Prostate gland (tissue), 2 donors: Measurements from ENCODE around the gene SUV39H2. TPM values are rescaled to one million over a fixed set of nuclear protein-coding genes. Genes with fewer than 3 reads are reported as not detected.

Source experiments
- DNase-seq: peaks from one replicate; pipeline ENCODE4 v3.0.0-alpha.2; 2019; ENCODE audit warnings: low spot score
- H3K27ac ChIP-seq, 2 donors: fragments of 200-600 bp; sonication (generic); 2 replicates each; pipeline ENCODE4 v1.5.1; 2017 to 2019
- H3K27me3 ChIP-seq: fragments of 200-600 bp; sonication (generic); replicated peaks from 2 replicates; pipeline ENCODE4 v1.5.1; 2019; ENCODE audit not compliant: insufficient read depth
- H3K36me3 ChIP-seq, 2 donors: fragments of 200-600 bp; sonication (generic); 1 replicate in 1 of 2; 2 replicates in 1 of 2; pipeline versions ENCODE4 v1.5.1 to v1.8.1; 2017 to 2019
- H3K4me1 ChIP-seq: fragments of 200-600 bp; sonication (generic); replicated peaks from 2 replicates; pipeline ENCODE4 v1.5.1; 2019
- H3K4me3 ChIP-seq, 2 donors: fragments of 200-600 bp; sonication (generic); 2 replicates each; pipeline ENCODE4 v1.5.1; 2017 to 2019
- H3K9me3 ChIP-seq: fragments of 200-600 bp; sonication (generic); 2 replicates; pipeline ENCODE4 v1.5.1; 2017
- POLR2A ChIP-seq: fragments of 450-650 bp; IDR thresholded peaks from one replicate; pipeline ENCODE4 v1.6.1; 2016; ENCODE audit warnings: antibody characterized with exemption, mild to moderate bottlenecking
- POLR2AphosphoS5 ChIP-seq: sonication (generic); formaldehyde crosslinking; IDR thresholded peaks from one replicate; pipeline ENCODE4 v1.6.1; 2017; ENCODE audit warnings: antibody characterized with exemption
- WGBS: methylation state at CpG from one replicate; pipeline ENCODE4 v1.1.5; 2018; 5-methylcytosine and 5-hydroxymethylcytosine counted together
- intact Hi-C: fragments of 100-400 bp; cut with DNase I; formaldehyde crosslinking; loops from one replicate; pipeline ENCODE4 v1.14.2; 2022
- total RNA-seq, 2 donors: library from RNA; depleted of rRNA; stranded (reverse); fragments of >200 nt; gene quantifications; one replicate each; pipeline ENCODE4 v1.1.0, GENCODE V29; 2016
- TF ChIP-seq, protein P1 (sequence below), 4 experiments: fragments of 200-600 bp in 2 of 4; fragments of 450-650 bp in 2 of 4; sonication (generic) in 2 of 4; IDR thresholded peaks; 1 replicate in 3 of 4; 2 replicates in 1 of 4; pipeline ENCODE4 v1.5.1; 2016 to 2019; ENCODE audit warnings: antibody characterized with exemption in 4 of 4, mild to moderate bottlenecking in 2 of 4, moderate library complexity in 2 of 4

Gene SUV39H2
- total RNA-seq, 2 donors from 2014 or later = 13.2 to 15.3 TPM

DNA sequence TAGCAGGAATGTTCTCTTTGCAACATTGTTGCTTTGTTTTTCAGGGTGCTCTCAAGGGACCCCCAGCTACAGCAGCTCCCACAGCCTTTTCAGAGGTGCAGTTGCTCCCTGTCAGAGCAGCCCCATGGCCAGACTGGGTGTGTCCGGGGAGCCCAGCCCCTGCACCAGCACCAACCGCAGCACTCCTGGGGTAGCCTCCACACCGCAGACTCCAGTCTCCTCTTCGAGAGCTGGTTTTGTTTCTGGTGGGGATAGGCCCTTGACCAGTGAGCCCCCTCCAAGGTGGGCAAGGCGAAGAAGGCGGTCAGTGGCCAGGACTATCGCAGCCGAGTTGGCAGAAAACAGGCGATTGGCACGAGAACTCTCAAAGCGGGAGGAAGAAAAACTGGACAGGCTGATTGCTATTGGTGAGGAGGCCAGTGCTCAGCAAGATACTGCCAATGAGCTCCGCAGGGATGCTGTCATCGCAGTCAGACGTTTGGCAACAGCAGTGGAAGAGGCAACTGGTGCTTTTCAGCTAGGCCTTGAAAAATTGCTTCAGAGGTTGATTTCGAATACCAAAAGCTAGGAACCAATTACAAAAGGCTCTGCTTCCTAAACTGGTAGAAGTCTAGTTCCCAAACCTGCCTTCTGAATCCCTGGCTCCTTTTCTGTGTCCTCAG is 35.2 kb upstream of the SUV39H2 start:
- TF ChIP-seq POLR2A = no peak
- TF ChIP-seq, protein P1, sequence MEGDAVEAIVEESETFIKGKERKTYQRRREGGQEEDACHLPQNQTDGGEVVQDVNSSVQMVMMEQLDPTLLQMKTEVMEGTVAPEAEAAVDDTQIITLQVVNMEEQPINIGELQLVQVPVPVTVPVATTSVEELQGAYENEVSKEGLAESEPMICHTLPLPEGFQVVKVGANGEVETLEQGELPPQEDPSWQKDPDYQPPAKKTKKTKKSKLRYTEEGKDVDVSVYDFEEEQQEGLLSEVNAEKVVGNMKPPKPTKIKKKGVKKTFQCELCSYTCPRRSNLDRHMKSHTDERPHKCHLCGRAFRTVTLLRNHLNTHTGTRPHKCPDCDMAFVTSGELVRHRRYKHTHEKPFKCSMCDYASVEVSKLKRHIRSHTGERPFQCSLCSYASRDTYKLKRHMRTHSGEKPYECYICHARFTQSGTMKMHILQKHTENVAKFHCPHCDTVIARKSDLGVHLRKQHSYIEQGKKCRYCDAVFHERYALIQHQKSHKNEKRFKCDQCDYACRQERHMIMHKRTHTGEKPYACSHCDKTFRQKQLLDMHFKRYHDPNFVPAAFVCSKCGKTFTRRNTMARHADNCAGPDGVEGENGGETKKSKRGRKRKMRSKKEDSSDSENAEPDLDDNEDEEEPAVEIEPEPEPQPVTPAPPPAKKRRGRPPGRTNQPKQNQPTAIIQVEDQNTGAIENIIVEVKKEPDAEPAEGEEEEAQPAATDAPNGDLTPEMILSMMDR (IDR thresholded peaks at IDR 0.05) = no peak
- TF ChIP-seq POLR2AphosphoS5 = no peak
- Histone ChIP-seq H3K36me3 (peaks cover 10% of the 10 kb centered on the region in 2 donors), H3K9me3 (no peaks in the 10 kb centered on the region), H3K4me1 (no peaks in the 10 kb centered on the region), H3K4me3 (no peak overlapping the region), H3K27ac (no peak overlapping the region), H3K27me3 (no peaks in the 10 kb centered on the region)
- 95% methylated on average over 15 of the region's 15 CpGs for WGBS
- no peak for DNase-seq
- intact Hi-C loops = no loop called here

DNA sequence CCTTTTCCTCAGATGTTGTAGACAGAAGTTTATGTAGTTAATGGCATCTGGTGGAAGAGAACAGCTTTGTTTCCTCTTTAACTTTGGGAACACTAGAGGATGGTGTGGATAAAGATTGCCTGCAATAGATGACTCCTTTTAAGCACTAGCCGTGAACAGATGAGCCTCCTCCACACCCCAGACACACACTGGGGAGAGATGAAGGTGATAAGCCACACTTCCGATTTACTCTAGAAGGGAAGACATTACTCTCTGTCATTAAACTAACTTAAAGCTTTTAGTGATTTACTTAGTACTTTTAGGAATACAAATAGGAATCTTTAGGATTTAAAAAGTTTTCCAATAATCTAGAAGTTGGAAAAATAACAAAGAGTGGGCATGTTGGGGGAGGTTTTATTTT is 33.7 kb upstream of the SUV39H2 start:
- no peak overlapping the region for H3K27ac ChIP-seq
- intact Hi-C loops = no loop called here
- WGBS = 60% methylated on average over 2 of the region's 2 CpGs
- H3K4me1 ChIP-seq = no peaks in the 10 kb centered on the region
- TF ChIP-seq, protein P1 (IDR thresholded peaks at IDR 0.05) = no peak
- TF ChIP-seq POLR2A (no peak), POLR2AphosphoS5 (no peak)
- peaks cover 10% of the 10 kb centered on the region in 2 donors for H3K36me3 ChIP-seq
- H3K27me3 ChIP-seq = no peaks in the 10 kb centered on the region
- no peak for DNase-seq
- H3K9me3 ChIP-seq = no peaks in the 10 kb centered on the region
- no peak overlapping the region for H3K4me3 ChIP-seq

DNA sequence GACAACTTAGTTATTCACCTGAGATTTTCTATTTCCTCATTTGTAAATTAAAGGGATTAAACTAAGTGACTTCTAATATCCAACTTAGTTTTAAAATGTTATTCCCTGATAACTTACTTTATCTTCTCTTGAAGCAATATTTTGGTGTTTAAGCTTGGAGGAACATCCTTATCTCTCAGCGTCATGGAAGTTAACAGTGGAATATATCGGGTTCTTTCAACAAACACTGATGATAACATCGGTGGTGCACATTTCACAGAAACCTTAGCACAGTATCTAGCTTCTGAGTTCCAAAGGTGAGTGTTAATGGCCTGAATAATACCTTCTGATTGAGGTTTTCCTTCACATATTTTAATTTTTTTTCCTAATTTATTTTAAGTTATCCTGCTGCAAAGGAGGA is 26.4 kb upstream of the SUV39H2 start:
- no peak for TF ChIP-seq POLR2AphosphoS5
- TF ChIP-seq, protein P1 (IDR thresholded peaks at IDR 0.05) = no peak
- no peak for TF ChIP-seq POLR2A
- intact Hi-C loops = no loop called here
- Histone ChIP-seq H3K27me3 (no peaks in the 10 kb centered on the region), H3K36me3 (no peaks in the 10 kb centered on the region), H3K9me3 (no peaks in the 10 kb centered on the region), H3K4me1 (no peaks in the 10 kb centered on the region), H3K4me3 (no peak overlapping the region), H3K27ac (no peak overlapping the region)
- WGBS = 78% methylated on average over 3 of the region's 3 CpGs
- no peak for DNase-seq

DNA sequence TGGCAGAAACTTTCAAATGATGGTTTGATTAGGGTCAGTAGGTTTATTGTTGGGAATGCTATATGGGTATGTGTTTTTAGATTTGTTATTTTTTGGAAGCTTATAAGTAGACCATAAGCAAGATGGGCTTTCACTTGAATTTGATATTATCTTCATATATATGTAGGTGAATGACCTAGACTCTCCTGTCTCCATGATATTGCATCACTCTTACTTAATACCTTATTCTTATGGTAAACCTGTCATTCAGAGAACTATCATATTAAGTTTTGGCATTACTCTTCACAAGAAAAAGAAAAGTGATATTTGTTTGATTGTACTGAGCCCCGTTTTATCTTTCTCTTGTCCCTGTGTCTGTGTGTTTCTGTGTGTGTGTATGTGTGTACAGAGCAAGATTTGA is 23.2 kb upstream of the SUV39H2 start:
- H3K27me3 ChIP-seq = no peaks in the 10 kb centered on the region
- no peak for DNase-seq
- H3K9me3 ChIP-seq = no peaks in the 10 kb centered on the region
- H3K27ac ChIP-seq = no peak overlapping the region
- 85% methylated on average over 1 of the region's 1 CpG for WGBS
- no peaks in the 10 kb centered on the region for H3K36me3 ChIP-seq
- intact Hi-C loops = no loop called here
- H3K4me1 ChIP-seq = no peaks in the 10 kb centered on the region
- H3K4me3 ChIP-seq = no peak overlapping the region
- no peak for TF ChIP-seq POLR2A
- TF ChIP-seq, protein P1 (IDR thresholded peaks at IDR 0.05) = no peak
- no peak for TF ChIP-seq POLR2AphosphoS5

DNA sequence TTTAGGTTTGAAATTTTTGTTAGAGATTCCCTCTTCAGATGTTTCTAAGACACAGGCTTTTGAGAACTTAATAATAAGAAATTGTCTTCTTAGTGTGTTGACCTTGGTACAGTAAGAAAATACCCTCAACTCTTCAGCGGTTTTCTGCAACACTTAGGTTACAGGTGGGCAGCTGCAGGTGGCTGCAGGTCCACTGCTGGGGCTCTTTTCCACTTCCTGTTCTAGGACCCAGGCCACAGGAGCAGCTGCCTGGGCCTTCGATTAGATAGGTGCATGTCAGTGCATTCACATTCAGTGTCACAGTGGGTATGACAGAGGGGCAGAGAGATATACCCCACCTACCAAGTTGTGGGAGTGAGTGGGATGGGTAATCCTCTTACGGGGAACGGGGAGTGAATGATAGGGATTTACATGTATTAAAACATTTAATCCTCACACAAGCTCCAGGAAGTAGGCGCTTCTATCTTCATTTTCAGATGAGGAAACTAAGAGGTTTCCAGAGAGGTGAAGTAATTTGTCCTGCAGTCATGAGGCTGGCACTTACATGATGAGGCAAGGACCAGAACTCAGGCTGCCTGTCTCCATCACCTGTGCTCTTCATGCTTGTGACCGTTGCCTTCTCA is 20.2 kb upstream of the SUV39H2 start:
- Histone ChIP-seq H3K27ac (no peak overlapping the region), H3K9me3 (no peaks in the 10 kb centered on the region), H3K27me3 (no peaks in the 10 kb centered on the region), H3K4me3 (no peak overlapping the region), H3K36me3 (no peaks in the 10 kb centered on the region), H3K4me1 (no peaks in the 10 kb centered on the region)
- intact Hi-C loops = no loop called here
- TF ChIP-seq POLR2AphosphoS5 = no peak
- no peak for DNase-seq
- 91% methylated on average over 6 of the region's 6 CpGs for WGBS
